HG03045 (cell line): Measurements from ENCODE around the gene POC1B.
A peak's percentile ranks its signal among the peaks of the same experiment; 100 is the strongest.

ENCODE experiments used
- ATAC-seq: cut with Tn5 transposase; IDR thresholded peaks from one replicate; pipeline ENCODE4 v1.9.1; 2021; ENCODE audit warnings: mild to moderate bottlenecking, moderate library complexity; ENCODE audit not compliant: unreplicated experiment

Gene POC1B

GRCh38 chr12:89497467-89497866 is 28.4 kb downstream of the POC1B start:
- no peak for ATAC-seq

DNA sequence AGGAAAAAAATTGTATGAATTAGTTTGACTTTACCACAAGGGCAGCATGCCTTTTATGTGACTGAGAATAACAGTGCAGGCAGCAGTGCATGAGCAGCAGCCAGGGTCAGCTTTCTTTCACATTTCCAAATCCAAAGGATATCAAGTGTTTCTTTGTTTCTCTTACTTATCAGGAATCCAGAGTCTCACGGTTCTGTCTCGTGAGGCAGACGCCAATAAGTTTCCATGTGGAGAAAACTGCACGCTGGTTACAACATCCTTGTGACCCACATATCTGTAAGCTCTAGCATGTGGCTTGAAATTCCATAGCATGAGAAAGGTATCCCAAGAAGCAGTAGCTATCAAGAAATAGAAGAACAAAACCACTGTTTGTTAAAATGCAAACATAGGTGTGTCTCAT is 28.8 kb downstream of the POC1B start:
- ATAC-seq, result no peak

DNA sequence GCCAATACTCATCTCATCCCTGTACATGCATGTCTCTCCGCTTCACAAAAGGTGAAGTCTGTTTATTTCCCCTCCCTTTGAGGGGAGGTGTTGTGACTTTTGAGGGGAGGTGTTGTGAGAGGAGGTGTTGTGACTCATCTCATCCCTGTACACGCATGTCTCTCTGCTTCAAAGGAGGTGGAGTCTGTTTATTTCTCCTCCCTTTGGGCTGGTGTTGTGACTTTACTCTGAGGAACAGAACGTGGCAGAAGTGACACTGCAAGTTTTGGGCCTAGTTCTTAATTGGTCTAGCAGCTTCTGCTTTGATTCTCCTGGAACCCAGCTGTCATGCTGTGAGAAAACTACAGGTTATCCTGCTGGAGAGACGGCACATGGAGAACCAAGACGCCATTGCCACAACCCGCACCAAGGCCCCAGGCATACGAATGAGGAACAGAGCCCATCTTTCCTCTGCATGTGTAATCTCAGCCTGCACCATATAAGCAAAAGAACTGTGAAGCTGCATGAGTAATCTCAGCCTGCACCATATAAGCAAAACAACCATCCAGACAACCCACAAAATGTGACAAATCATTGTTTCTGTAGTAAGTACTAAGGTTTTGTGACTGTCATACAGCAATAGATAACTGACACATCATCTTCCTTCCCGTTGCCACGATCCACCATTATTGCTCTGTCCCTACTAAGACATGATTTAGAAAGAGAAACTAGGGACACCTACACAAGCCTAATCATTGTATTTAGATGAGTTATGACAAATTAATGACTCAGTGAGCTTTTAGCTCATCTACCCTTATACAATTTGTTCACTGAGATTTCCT is 31.2 kb downstream of the POC1B start:
- peak; percentile 59 for ATAC-seq

GRCh38 chr12:89493670-89494302 is 32.1 kb downstream of the POC1B start:
- no peak for ATAC-seq

DNA sequence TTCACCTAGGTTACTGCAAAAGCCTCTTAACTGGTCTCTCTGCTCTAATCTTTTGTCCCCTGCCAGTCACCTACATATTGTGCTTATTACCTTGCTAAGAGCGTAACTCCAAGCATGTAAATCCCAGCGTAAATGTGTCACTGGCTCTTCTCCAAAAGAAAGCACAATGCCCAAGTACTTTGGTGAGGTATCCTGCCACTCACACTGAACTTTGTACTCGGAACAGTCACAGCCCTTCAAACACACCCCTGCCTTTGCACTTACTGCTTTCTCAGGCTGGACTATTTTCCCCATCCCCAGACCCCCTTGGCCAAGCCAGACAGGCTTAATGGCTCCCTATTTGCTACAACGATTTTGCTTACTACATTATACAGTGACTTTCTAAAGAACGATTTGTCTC is 33.0 kb downstream of the POC1B start:
- no peak for ATAC-seq

- ATAC-seq, result no peak
Measured at GRCh38 chr12:89490922-89491321, 34.9 kb downstream of the POC1B start.

GRCh38 chr12:89486264-89486663 is 39.6 kb downstream of the POC1B start:
- ATAC-seq, result no peak

DNA sequence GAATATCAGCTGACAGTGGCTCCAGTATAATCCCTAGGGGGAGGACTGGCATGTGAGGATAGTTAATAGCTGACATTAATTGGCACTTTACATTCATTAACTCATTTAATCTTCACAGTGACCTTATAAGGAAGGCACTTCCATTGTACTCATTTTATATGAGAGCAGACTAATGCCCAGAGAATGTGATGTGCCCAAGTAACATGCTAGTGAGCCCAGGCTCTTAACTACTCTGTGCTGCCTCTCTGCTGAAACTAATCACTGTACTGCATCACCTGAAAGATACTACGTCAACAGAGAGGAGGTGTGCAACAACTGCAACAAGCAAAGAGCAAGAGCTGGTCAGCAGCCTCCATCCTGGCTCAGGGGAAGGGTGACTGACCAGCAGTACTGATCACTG is 41.4 kb downstream of the POC1B start:
- no peak for ATAC-seq

DNA sequence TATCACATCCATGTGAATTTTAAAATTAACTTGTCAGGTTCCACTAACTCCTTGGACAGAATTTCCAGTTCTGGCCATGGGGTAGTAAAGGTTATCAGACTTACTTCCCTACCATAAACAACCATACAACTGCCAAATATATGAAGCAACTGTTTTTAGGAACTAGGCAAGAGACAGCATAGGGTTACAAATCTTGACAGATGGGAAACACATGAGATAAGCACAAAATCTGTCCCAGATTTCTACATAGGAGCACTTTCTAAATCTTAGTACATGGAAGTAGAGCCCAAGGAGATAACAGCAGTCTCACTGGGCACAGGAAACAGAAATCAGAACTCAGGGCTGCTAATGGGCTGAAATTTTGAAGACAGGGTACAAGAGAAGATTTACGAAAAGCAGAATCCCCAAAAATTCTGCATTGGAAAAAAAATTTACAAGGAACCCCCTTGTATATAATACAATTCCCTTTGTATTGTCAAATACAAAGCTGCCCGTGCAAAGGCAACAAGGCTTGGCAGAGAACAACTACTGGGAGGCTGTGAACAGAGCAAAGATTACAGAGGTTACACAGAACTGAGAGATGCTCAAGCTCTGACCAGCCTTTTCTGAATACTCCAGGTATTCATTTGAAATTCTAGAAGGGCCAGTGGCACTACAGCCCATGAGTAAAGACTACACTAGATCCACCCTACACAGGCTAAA is 44.5 kb downstream of the POC1B start:
- no peak for ATAC-seq

DNA sequence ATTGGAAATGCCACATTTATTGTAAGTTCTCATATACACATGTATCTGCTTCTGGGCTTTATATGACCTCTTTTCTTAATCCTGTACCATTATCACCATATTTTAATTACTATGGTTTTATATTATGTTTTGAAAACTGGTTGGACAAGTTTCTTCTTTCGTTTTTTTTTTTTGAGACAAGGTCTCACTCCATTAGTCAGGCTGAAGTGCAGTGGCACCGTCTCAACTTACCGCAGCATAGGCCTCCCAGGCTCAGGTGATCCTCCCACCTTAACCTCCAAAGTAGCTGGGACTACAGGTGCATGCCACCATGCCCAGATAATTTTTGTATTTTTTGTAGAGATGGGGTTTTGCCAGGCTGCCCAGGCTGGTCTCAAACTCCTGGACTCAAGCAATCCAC is 45.9 kb downstream of the POC1B start:
- no peak for ATAC-seq

DNA sequence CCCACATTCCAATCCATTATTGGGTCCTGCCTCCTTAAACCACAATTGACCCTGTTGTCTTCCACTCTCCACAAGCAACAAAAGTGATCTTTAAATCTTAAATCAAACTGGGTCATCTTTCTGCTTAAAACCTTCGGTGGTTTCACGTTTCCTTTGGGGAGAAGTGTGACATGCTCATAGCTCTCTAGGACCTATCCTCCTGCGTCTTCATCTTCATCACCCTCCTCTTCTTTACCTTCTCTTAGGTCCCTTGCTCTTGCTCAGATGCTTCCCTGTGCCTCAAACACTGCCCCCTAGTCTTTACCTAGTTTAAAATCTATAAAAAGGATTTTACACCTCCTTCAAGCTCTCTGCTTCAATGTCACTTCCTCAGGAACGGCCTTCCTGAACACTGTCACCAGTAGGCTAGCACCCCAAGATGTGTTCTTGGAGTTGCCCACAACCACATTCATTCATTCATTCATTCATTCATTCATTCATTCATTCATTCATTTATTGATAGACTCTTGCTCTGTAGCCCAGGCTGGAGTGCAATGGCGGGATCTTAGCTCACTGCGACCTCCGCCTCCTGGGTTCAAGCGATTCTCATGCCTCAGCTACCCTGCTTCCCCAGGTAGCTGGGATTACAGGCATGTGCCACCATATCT is 48.1 kb downstream of the POC1B start:
- ATAC-seq, result no peak

- ATAC-seq, result no peak
Measured at GRCh38 chr12:89476904-89477595, 48.8 kb downstream of the POC1B start.

GRCh38 chr12:89476232-89476631 is 49.6 kb downstream of the POC1B start:
- no peak for ATAC-seq

DNA sequence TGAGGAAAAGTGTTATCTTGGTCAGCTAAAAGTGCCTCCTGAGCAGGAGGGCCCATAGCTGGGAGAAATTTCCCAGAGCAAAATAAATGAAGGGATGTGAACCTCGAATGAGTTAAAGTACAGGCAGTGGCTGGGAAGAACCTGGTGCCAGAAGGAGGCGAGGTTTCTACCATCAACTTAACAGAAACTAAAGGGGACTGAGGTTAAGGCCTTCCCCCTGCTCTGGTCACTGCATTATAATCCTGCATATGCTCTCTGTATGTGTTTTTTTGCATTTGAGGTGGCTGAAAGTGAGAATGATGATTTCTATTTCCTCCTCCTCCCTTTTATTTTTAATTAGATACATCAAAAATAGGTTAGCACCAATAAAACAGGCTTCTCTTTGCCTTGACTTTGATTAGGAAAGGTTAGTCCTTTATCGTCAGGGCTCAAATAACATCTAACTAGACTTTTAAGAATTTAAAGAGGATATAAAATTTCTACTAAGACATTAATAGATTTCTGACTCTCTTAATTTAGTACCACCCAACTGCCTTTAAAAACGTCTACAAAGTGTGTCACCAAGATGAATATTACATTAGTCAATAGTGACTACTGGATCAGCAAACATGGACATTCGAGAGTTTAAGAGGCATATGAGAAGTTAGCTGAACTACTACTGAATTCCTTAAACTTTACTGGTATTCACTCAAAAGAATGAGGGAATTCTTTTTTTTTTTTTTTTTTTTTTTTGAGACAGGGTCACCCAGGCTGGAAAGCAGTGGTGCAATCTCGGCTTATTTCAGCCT is 50.5 kb downstream of the POC1B start:
- ATAC-seq, result peak; percentile 40

DNA sequence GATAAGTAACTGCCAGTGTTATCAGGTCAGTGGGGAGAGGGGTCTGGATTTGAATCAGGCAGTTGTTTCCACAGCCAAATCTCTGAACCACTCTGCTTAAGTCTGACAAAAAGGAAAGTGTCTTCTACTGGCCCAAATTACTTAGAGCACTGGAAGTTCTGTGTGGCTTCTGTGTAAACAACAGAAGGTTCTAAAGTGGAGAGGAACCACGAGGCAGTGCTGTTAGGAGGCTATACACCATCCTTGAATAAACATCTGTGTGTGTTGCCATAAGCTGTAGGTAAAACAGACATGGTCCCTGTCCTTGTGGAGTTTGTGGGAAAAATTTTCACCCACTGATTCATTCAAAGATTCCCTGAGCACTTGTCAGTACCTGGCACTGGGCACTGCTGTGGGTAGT is 51.2 kb downstream of the POC1B start:
- ATAC-seq, result no peak

GRCh38 chr12:89472508-89472907 is 53.3 kb downstream of the POC1B start:
- no peak for ATAC-seq

DNA sequence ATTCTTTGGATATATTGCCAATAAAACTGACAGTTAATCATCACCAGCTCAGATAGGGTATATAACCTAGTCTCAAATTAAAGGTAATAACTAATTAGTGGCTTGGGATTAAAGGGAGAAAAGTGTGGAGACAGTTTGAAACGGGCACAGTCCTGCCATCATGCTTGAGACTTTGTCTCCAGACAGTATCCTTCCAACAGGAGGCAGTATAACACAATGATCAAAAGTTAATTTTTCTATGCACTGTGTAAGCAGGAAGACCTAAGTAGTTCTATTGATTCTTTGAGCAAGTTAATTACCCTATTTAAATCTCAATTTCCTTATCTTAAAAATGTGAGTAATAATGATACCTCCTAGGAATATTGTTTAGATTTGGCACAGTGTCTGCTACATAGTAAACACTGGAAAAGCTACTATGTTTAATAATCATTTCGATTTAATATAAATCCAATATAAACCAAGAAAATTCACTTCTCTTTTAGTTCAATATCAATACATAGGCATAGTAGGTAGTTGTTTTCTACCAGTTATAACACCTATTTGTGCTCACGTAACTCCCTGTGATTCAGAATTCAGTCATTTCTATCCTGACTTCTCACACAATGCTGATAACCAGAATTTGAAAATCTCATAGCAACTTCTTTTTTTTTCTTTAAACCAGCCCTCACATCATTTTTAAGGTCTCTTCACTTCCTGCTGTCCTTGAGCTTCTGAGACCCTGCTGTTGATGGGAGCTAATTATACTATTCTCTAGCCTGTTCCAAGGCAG is 54.9 kb downstream of the POC1B start:
- ATAC-seq, result peak; percentile 48

GRCh38 chr12:89469361-89469760 is 56.5 kb downstream of the POC1B start:
- ATAC-seq, result peak; percentile 58

- peak; percentile 73 for ATAC-seq
Measured at GRCh38 chr12:89468648-89469326, 57.1 kb downstream of the POC1B start.
